Left cardiac atrium (tissue), 4 donors: ENCODE results near the gene FRMD3. TPM values are rescaled to one million over a fixed set of nuclear protein-coding genes. Genes with fewer than 3 reads are reported as not detected.

Experiments used
- ATAC-seq, 2 donors: fragments of 200-7000 bp; cut with Tn5 transposase; one replicate each; pipeline ENCODE4 v1.9.1; 2020; ENCODE audit warnings: mild to moderate bottlenecking in 2 of 2, moderate library complexity in 2 of 2
- DNase-seq: peaks from one replicate; pipeline ENCODE4 v3.0.0-alpha.2; 2020
- intact Hi-C, 2 donors: fragments of 100-400 bp; cut with DNase I; formaldehyde crosslinking; loops; one replicate each; pipeline versions ENCODE4 v1.14.1 to v1.15.1; 2022 to 2023
- total RNA-seq, 2 donors: library from RNA; stranded (reverse); fragmentation: NEBNext Ultra II Directional; extraction: Animal tissue kit (Norgen Biotek cat#: 25700); gene quantifications; one replicate each; pipeline ENCODE4 v1.2.1, GENCODE V29; 2021
- donor health status: DM: no; HTN: yes; CAD: no.
- donor health status: DM: no; HTN: yes; CAD: no; lungs with severe emphysema.
- donor health status: DM: yes; HTN: yes; CAD: no.
- donor health status: Dilated cardiomyopathy.

FRMD3 gene
- total RNA-seq, 2 donors from 2014 or later, result 40.0 to 63.6 TPM

- intact Hi-C loops, result no loop called here
- ATAC-seq (no peak), DNase-seq (no peak)
Measured at GRCh38 chr9:83419961-83420360, 118.2 kb downstream of the FRMD3 start.

- DNase-seq (no peak), ATAC-seq (no peak)
- intact Hi-C loops, result no loop called here
Measured at GRCh38 chr9:83418283-83418682, 119.9 kb downstream of the FRMD3 start.

GRCh38 chr9:83413367-83413766, 124.8 kb downstream of the FRMD3 start:
- intact Hi-C loops, result no loop called here
- DNase-seq (no peak), ATAC-seq (no peak)

- ATAC-seq (no peak), DNase-seq (no peak)
- intact Hi-C loops, result no loop called here
Measured at GRCh38 chr9:83410701-83411100, 127.5 kb downstream of the FRMD3 start.

- no peak for ATAC-seq
- intact Hi-C loops, result no loop called here
- no peak for DNase-seq
Measured at GRCh38 chr9:83406921-83407320, 131.3 kb downstream of the FRMD3 start.

- ATAC-seq, result peak in 1 of 2 donors; percentile 23
- intact Hi-C loops, result no loop called here
- DNase-seq, result no peak
Measured at GRCh38 chr9:83405759-83406158, 132.4 kb downstream of the FRMD3 start.

GRCh38 chr9:83403527-83404238, 134.5 kb downstream of the FRMD3 start:
- DNase-seq (no peak), ATAC-seq (no peak)
- intact Hi-C loops, result no loop called here

- ATAC-seq, result no peak
- intact Hi-C loops, result no loop called here
- DNase-seq, result no peak
Measured at GRCh38 chr9:83401328-83401900, 136.8 kb downstream of the FRMD3 start.

- intact Hi-C loops, result no loop called here
- DNase-seq (no peak), ATAC-seq (no peak)
Measured at GRCh38 chr9:83396813-83397212, 141.4 kb downstream of the FRMD3 start.

DNA sequence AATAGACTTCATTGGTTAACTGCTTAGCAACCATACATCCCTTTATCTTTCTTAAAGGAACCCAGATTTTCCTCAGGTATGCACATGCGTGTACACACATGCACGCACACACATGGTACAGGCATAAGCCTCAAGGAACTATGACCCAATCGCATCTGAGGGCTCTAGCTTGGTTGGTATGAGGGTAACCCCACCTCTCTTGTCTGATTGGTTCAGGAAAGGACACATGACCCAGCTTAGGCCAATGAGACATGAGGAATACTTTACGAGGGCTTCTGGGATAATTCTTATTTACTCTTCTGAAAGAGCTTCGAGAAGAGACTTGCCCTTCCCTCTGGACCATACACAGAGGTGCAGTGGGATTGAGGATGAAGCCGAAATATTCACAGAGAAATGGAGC, 141.9 kb downstream of the FRMD3 start:
- ATAC-seq, result no peak
- intact Hi-C loops, result no loop called here
- no peak for DNase-seq

DNA sequence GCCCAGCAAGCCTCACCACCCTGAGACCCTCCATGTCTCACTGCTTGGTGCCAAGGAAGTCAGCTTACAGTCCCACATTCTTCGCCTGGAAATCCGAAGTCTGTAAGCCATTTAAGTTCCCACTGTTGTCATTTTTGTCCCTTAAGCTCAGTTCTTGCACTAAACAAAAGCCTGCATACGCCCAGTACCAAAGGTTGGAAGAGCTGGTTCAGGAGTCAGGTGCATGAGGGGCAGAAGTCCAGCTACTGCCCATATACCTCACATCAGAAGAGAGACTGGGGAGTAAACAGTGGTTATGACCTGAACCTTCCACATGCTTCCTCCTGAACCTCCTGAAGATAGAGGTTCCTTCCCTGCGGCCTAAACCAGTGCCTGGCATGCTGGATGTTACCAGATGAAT, 146.0 kb downstream of the FRMD3 start:
- intact Hi-C loops, result no loop called here
- DNase-seq (no peak), ATAC-seq (no peak)

DNA sequence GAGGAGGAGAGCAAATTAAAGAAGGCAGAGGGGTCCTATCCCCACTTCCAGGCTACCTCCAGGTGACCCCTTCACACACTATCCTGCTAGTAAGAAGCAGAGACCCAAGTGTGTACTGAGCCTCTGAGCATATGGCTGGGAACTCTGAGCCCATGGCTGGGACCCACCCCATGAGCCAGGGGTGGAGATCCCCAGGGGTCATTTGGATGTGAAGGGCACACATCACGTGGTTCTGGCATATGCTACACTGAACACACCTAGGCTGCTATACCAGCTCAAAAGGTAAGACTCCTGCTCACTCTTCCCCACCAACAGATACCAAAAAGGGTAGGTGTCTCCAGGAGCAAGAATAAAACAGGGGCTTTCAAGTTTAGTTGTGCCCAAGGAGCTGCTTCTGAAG, 149.9 kb downstream of the FRMD3 start:
- intact Hi-C loops, result no loop called here
- ATAC-seq (no peak), DNase-seq (no peak)

DNA sequence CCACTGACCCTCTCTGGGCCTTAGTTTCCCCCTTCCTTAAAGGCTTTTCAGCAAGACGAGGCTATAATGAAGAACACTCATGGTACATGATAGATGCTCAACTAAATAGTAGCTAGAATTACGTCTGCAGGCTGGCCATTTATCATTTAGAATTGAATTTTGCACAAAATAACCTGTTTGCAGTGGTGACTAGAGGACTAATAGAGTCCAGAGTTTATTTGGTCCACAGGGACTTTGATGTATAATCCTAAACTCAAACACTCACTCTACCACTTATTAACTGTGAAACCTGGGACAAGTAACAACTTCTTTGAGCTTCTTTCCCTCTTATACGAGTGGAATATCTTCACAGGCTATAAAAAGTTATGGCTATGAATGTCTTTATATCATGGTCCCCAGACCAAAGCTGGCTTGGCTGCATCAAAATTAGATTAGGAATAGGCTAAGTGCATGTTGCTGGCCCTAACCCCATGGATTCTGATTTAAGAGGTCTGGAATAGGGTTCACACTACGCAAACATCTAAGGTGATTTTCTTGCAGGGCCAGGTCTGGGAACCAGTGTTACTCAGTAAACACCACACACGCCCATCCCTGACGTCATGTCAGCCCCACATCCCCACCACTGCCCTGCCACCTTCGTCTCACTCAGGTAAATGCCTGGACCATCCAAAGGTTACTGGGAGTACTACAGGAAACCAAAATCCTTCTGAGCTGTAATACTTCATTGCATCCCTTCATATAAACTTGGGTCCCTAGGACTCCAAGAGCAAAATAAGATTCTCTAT, 150.6 kb downstream of the FRMD3 start:
- DNase-seq, result no peak
- ATAC-seq, result no peak
- intact Hi-C loops, result no loop called here

DNA sequence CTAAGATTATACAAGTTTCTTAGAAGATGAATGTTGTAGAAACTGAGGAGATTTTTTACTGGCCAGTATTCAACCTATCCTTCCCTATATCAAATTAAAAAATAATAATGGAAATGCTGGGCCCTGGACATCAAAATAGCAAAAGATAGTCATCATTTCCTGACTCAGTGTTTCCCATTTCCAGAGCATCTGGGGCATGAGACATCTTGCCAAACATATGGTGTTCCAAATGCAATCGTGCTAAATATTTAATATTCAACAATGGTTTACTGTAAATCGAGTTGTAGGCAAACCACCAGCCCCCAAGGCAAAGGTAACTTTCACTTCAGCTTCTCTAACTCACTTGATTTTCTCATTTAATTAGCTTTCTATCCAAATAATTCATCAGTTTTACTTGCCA, 152.9 kb downstream of the FRMD3 start:
- ATAC-seq (no peak), DNase-seq (no peak)
- intact Hi-C loops, result no loop called here

DNA sequence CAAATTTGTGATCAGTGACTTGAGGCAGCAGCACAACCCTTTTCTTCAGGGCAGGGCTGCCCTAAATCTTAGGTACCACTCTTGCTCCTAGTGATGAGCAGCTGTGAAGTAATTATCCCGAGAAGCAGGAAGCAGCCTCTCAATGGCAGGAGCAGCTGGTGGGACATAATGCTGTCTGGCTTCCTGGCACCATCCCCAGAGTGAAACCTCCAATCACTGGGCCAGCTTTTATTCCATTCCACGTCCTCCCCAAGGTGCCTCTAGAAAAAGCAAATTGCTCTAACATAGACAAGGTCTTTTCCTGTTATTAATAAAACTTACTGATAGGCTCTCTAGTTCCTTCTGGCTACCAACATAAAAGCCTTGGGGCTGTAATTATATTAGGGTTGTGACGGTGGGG, 154.0 kb downstream of the FRMD3 start:
- intact Hi-C loops, result no loop called here
- ATAC-seq (no peak), DNase-seq (no peak)

DNA sequence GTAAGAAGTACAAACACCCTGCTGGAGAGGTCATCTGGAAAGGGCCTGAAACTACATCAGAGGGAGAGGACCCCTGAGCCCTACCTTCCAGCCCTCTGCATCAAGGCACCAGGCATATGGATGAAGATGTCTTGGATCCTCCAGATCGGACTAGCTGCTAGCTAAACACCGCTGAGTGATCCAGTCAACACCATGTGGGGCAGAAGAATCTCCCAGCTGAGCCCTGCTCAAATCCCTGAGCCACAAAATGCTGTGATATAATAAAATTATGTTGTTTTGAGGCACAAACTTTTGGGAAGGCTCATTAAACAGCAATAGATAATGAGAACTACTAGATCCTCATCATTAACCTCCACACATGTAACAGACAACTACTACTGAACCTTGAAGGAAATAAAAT, 155.2 kb downstream of the FRMD3 start:
- DNase-seq (no peak), ATAC-seq (no peak)
- intact Hi-C loops, result no loop called here

- ATAC-seq (no peak), DNase-seq (no peak)
Measured at GRCh38 chr9:83382421-83382820, 155.8 kb downstream of the FRMD3 start.

DNA sequence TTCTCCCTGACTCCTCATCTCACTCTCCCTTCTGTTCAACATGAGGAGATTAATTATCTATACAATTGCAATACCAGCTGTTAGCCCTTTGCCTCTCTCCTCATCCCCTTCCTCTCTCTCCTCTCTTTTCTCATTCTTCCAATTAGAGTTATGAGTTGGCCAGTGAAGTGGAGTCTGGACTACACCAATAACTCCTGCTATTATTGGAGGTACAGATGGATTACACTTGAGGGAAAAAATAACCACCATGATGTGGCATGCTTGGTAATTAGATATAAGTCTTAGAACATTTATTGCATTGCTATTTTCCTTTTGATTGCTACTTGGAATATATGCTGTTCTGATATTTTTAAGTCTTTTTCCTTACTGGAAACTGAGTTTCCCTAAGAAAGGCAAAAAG, 159.2 kb downstream of the FRMD3 start:
- ATAC-seq (no peak), DNase-seq (no peak)
- intact Hi-C loops, result no loop called here

More at GRCh38 chr9:83382421-83382820, 155.8 kb downstream of the FRMD3 start:
- intact Hi-C loops, result no loop called here

DNA sequence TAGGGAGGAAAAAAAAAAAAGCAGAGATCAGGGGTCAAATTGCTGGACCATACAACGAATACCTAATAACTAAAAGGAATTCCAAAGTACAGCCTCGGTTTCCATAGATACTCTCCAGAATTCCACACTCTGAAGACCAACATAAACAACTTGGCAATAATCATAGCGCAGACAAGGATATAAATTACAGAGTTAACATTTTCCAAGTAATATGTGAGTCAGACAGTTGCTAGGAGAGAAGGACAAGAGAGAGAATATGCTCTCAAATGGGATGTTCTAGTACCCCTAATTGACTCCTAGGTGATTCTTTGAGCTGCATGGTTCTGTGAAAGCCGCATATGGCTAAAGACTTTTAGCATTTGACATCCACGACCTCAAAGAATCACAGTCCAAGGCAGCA, 165.2 kb downstream of the FRMD3 start:
- no peak for ATAC-seq
- intact Hi-C loops, result no loop called here
- no peak for DNase-seq

DNA sequence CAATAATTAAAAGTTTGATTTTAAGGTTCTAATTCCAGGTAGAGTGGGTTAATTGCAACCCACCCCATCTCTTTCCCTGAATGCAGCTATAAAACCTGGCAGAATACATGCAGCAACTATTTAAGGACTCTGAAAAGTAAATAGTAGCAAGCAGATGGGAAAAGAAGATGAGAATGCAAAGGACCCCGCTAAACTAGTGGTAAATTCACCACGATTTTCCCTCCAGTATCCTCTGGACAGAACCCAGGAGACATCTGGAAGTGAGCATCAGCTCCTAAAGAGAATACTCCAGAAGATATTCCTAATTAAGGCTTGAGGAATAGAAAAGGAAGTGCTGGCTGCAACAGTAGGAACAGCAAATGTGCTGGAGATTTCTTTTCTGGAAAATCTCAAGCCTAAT, 170.9 kb downstream of the FRMD3 start:
- intact Hi-C loops, result no loop called here
- ATAC-seq (no peak), DNase-seq (no peak)
